Chondrocyte (in vitro differentiated cells): ENCODE data around the gene RAG2. TPM values are rescaled to one million over a fixed set of nuclear protein-coding genes. Genes with fewer than 3 reads are reported as not detected.
A peak's percentile ranks its signal among the peaks of the same experiment; 100 is the strongest.
"Not testable (repeated sequence)": the region's sequence is repeated elsewhere in the genome, so short reads cannot be mapped to it uniquely, and the experiment has no call there.

Source experiments
- DNase-seq: peaks from one replicate; pipeline ENCODE4 v3.0.0; 2021; ENCODE audit warnings: mixed read lengths, low spot score
- H3K27ac Mint-ChIP-seq: one replicate; pipeline ENCODE4 v1.8.0; 2021; ENCODE audit warnings: mild to moderate bottlenecking, moderate library complexity, mixed read lengths; ENCODE audit not compliant: unreplicated experiment
- H3K27me3 Mint-ChIP-seq: 2 replicates; pipeline ENCODE4 v1.8.0; 2021; ENCODE audit warnings: low read depth, mixed read lengths
- H3K36me3 Mint-ChIP-seq: 2 replicates; pipeline ENCODE4 v1.8.0; 2021; ENCODE audit warnings: low read depth, mixed read lengths
- H3K4me1 Mint-ChIP-seq: 2 replicates; pipeline ENCODE4 v1.8.0; 2021; ENCODE audit warnings: low read depth, mild to moderate bottlenecking, mixed read lengths
- H3K4me3 Mint-ChIP-seq: one replicate; pipeline ENCODE4 v1.8.0; 2021; ENCODE audit warnings: mild to moderate bottlenecking, moderate library complexity, mixed read lengths; ENCODE audit not compliant: unreplicated experiment
- H3K9me3 Mint-ChIP-seq: 2 replicates; pipeline ENCODE4 v1.8.0; 2021; ENCODE audit warnings: low read depth, mixed read lengths
- CTCF ChIP-seq: fragments of 200-600 bp; sonication (generic); IDR thresholded peaks from 2 replicates; pipeline ENCODE4 v1.5.0; 2021; ENCODE audit warnings: antibody characterized with exemption, mild to moderate bottlenecking, moderate library complexity
- total RNA-seq: library from RNA; stranded (reverse); gene quantifications from 3 replicates; pipeline ENCODE4 v1.2.1, GENCODE V29; 2021

Gene RAG2
- total RNA-seq, 1 donor from 2014 or later, result not detected

GRCh38 chr11:36557991-36558390 lies 40.0 kb downstream of the RAG2 start:
- Mint-ChIP-seq H3K4me3 (no peak overlapping the region), H3K27ac (no peak overlapping the region), H3K27me3 (peaks cover 32% of the 10 kb centered on the region), H3K9me3 (peaks cover 13% of the 10 kb centered on the region), H3K36me3 (peaks cover 3% of the 10 kb centered on the region), H3K4me1 (no peaks in the 10 kb centered on the region)
- TF ChIP-seq CTCF, result no peak
- no peak for DNase-seq

GRCh38 chr11:36557390-36557789 lies 40.6 kb downstream of the RAG2 start:
- H3K4me3 Mint-ChIP-seq, result peak overlapping the region; percentile 4
- not testable (repeated sequence) for H3K27ac Mint-ChIP-seq, H3K36me3 Mint-ChIP-seq, H3K4me1 Mint-ChIP-seq, DNase-seq
- peaks cover 30% of the 10 kb centered on the region for H3K27me3 Mint-ChIP-seq
- H3K9me3 Mint-ChIP-seq, result peaks cover 13% of the 10 kb centered on the region

- H3K4me1 Mint-ChIP-seq, result no peaks in the 10 kb centered on the region
- no peak overlapping the region for H3K4me3 Mint-ChIP-seq
Measured at GRCh38 chr11:36550385-36551115, 47.5 kb downstream of the RAG2 start.

More at GRCh38 chr11:36550385-36551115, 47.5 kb downstream of the RAG2 start:
- no peak for DNase-seq
- TF ChIP-seq CTCF, result no peak
- Mint-ChIP-seq H3K9me3 (peaks cover 5% of the 10 kb centered on the region), H3K27me3 (peaks cover 28% of the 10 kb centered on the region), H3K27ac (no peak overlapping the region), H3K36me3 (peaks cover 2% of the 10 kb centered on the region)

Other genes with a start within 250 kb of the RAG2 start
- 14.4 to 16.0 TPM (median 15.2 TPM) in 3 replicates for gene TRAF6, start 88.0 kb downstream of the RAG2 start, total RNA-seq
- 1.1 to 1.6 TPM (median 1.3 TPM) in 3 replicates for gene RAG1, start 30.2 kb downstream of the RAG2 start, total RNA-seq
- gene IFTAP, start 3.7 kb downstream of the RAG2 start, total RNA-seq, result 16.4 to 19.7 TPM (median 17.9 TPM) in 3 replicates